Gastrocnemius medialis (tissue), 4 donors: ENCODE data around the gene GOLGA3.

ENCODE experiments used
- CTCF ChIP-seq, 5 experiments: fragments of 450-650 bp in 3 of 5; fragments of 200-600 bp in 2 of 5; sonication (generic) in 2 of 5; IDR thresholded peaks in 4 of 5; conservative IDR thresholded peaks in 1 of 5; 1 replicate in 4 of 5; 2 replicates in 1 of 5; pipeline ENCODE4 v1.5.1; 2016 to 2019; ENCODE audit warnings: antibody characterized with exemption in 5 of 5, mild to moderate bottlenecking in 3 of 5, moderate library complexity in 3 of 5
- POLR2A ChIP-seq, 2 donors: fragments of 450-650 bp; IDR thresholded peaks; one replicate each; pipeline ENCODE4 v1.6.1; 2017; ENCODE audit warnings: antibody characterized with exemption in 2 of 2, mild to moderate bottlenecking in 2 of 2, moderate library complexity in 2 of 2

GRCh38 chr12:132728502-132728901 is 100.2 kb downstream of the GOLGA3 start:
- TF ChIP-seq CTCF (IDR thresholded peaks at IDR 0.05 in 4 of 5, conservative IDR thresholded peaks at IDR 0.05 in 1 of 5) (no peak), POLR2A (IDR thresholded peaks at IDR 0.05) (no peak)
